Gastroesophageal sphincter (tissue), 4 donors: ENCODE results near the gene DNAJC24. TPM values are rescaled to one million over a fixed set of nuclear protein-coding genes. Genes with fewer than 3 reads are reported as not detected.

Source experiments
- ATAC-seq: fragments of 150-250 bp; one replicate; pipeline ENCODE4 v1.9.1; 2016; ENCODE audit warnings: mild to moderate bottlenecking, moderate library complexity
- H3K27ac ChIP-seq, 4 donors: fragments of 200-600 bp; sonication (generic) in 3 of 4; 1 replicate in 3 of 4; 2 replicates in 1 of 4; pipeline ENCODE4 v1.5.1; 2016 to 2019
- H3K27me3 ChIP-seq: fragments of 200-600 bp; sonication (generic); one replicate; pipeline ENCODE4 v1.5.1; 2019
- H3K36me3 ChIP-seq, 2 donors: fragments of 200-600 bp; sonication (generic); one replicate each; pipeline ENCODE4 v1.5.1; 2019; ENCODE audit warnings: control low read depth in 1 of 2
- H3K4me1 ChIP-seq, 3 donors: fragments of 200-600 bp; sonication (generic); 1 replicate in 2 of 3; 2 replicates in 1 of 3; pipeline ENCODE4 v1.5.1; 2016 to 2019; ENCODE audit warnings: control low read depth in 2 of 3
- H3K4me3 ChIP-seq, 2 donors: fragments of 200-600 bp; sonication (generic); one replicate each; pipeline ENCODE4 v1.5.1; 2019; ENCODE audit warnings: mild to moderate bottlenecking in 1 of 2, moderate library complexity in 1 of 2
- H3K9me3 ChIP-seq, 3 donors: fragments of 200-600 bp; sonication (generic); one replicate each; pipeline ENCODE4 v1.5.1; 2017 to 2019; ENCODE audit warnings: control low read depth in 2 of 3
- EP300 ChIP-seq: sonication (generic); formaldehyde crosslinking; IDR thresholded peaks from one replicate; pipeline ENCODE4 v1.6.1; 2017; ENCODE audit warnings: antibody characterized with exemption, mild to moderate bottlenecking
- POLR2A ChIP-seq, 2 donors: fragments of 450-650 bp; IDR thresholded peaks; one replicate each; pipeline ENCODE4 v1.6.1; 2017; ENCODE audit warnings: antibody characterized with exemption in 2 of 2, mild to moderate bottlenecking in 2 of 2, moderate library complexity in 1 of 2
- POLR2AphosphoS5 ChIP-seq: sonication (generic); formaldehyde crosslinking; IDR thresholded peaks from one replicate; pipeline ENCODE4 v1.6.1; 2017; ENCODE audit warnings: antibody characterized with exemption
- WGBS, 2 donors: methylation state at CpG; one replicate each; pipeline ENCODE4 v1.1.5; 2018; ENCODE audit warnings: low coverage in 1 of 2; 5-methylcytosine and 5-hydroxymethylcytosine counted together
- total RNA-seq, 4 donors: library from RNA; depleted of rRNA; stranded (reverse); fragments of >200 nt; gene quantifications; one replicate each; pipeline ENCODE4 v1.1.0, GENCODE V29; 2016
- TF ChIP-seq, protein P1 (sequence below), 4 experiments: fragments of 200-600 bp in 2 of 4; fragments of 450-650 bp in 2 of 4; sonication (generic) in 1 of 4; IDR thresholded peaks; one replicate each; pipeline ENCODE4 v1.5.1; 2017 to 2019; ENCODE audit warnings: antibody characterized with exemption in 4 of 4, mild to moderate bottlenecking in 2 of 4, moderate library complexity in 2 of 4

The DNAJC24 gene
- total RNA-seq, 4 donors from 2014 or later, result 17.1 to 25.2 (median 18.6) TPM

- no peak overlapping the region for H3K27ac ChIP-seq
- H3K4me1 ChIP-seq, result peaks cover 0 to 8% (median 0%) of the 10 kb centered on the region in 3 donors
- TF ChIP-seq POLR2AphosphoS5, result no peak
- TF ChIP-seq, protein P1, sequence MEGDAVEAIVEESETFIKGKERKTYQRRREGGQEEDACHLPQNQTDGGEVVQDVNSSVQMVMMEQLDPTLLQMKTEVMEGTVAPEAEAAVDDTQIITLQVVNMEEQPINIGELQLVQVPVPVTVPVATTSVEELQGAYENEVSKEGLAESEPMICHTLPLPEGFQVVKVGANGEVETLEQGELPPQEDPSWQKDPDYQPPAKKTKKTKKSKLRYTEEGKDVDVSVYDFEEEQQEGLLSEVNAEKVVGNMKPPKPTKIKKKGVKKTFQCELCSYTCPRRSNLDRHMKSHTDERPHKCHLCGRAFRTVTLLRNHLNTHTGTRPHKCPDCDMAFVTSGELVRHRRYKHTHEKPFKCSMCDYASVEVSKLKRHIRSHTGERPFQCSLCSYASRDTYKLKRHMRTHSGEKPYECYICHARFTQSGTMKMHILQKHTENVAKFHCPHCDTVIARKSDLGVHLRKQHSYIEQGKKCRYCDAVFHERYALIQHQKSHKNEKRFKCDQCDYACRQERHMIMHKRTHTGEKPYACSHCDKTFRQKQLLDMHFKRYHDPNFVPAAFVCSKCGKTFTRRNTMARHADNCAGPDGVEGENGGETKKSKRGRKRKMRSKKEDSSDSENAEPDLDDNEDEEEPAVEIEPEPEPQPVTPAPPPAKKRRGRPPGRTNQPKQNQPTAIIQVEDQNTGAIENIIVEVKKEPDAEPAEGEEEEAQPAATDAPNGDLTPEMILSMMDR (IDR thresholded peaks at IDR 0.05), result no peak
- no peak for TF ChIP-seq EP300
- no peak for TF ChIP-seq POLR2A (IDR thresholded peaks at IDR 0.05)
- H3K4me3 ChIP-seq, result no peak overlapping the region
- 65 to 85% methylated on average over 3 to 4 of the region's 4 CpGs for WGBS, 2 donors
- H3K9me3 ChIP-seq, result peaks cover 0 to 4% (median 0%) of the 10 kb centered on the region in 3 donors
- ATAC-seq, result no peak
- no peaks in the 10 kb centered on the region for H3K36me3 ChIP-seq
- no peaks in the 10 kb centered on the region for H3K27me3 ChIP-seq
Observed at GRCh38 chr11:31415435-31415834, 45.8 kb downstream of the DNAJC24 start.

DNA sequence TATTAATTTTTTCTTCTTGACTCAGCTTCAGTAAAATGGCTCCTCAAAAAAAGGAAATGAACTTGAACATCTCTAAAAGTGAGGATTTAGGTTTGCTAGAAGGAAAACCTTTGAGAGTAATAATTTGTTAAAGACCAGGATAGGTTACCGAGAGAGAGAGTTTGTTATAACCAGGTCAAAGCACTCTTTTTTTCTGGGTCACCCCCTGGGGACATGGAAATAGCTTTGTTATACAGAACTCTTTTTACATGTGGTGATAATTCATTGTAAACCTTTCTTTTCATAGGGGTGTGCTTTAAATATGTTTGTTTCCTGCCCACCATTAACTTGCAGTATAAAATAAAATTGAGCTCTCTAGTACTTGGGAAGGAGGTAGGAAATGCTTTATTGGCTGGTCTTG lies 47.7 kb downstream of the DNAJC24 start:
- TF ChIP-seq, protein P1 (IDR thresholded peaks at IDR 0.05), result no peak
- Histone ChIP-seq H3K4me3 (no peak overlapping the region), H3K27ac (no peak overlapping the region), H3K4me1 (peaks cover 0 to 8% (median 0%) of the 10 kb centered on the region in 3 donors), H3K9me3 (no peaks in the 10 kb centered on the region), H3K27me3 (no peaks in the 10 kb centered on the region), H3K36me3 (no peaks in the 10 kb centered on the region)
- WGBS, 2 donors, result 78 to 100% methylated on average over 1 of the region's 1 CpG
- ATAC-seq, result no peak

DNA sequence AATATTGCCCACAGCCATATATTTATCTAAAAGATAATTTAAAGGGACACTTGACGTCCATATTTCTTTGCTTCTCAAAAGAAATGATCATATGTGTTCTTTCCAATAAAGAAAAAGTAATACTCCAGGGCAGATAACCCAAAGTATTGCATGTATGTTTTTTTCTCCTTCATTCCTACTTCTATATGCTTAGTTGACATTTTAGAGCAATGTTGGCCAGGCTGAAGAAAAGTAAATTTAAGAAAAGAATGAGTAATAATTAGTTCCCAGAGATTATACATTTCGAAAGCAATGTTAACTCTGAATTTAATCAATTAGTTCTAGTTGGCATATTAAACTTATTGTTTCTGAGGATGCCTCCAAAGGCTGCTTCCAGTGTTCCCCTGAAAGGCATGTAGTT lies 48.2 kb downstream of the DNAJC24 start:
- H3K27ac ChIP-seq, result no peak overlapping the region
- H3K36me3 ChIP-seq, result no peaks in the 10 kb centered on the region
- 92 to 94% methylated on average over 2 of the region's 2 CpGs for WGBS, 2 donors
- no peaks in the 10 kb centered on the region for H3K27me3 ChIP-seq
- H3K9me3 ChIP-seq, result no peaks in the 10 kb centered on the region
- TF ChIP-seq, protein P1 (IDR thresholded peaks at IDR 0.05), result no peak
- TF ChIP-seq POLR2AphosphoS5 (no peak), POLR2A (IDR thresholded peaks at IDR 0.05) (no peak), EP300 (no peak)
- peaks cover 0 to 8% (median 0%) of the 10 kb centered on the region in 3 donors for H3K4me1 ChIP-seq
- no peak overlapping the region for H3K4me3 ChIP-seq
- no peak for ATAC-seq

GRCh38 chr11:31419138-31419537 lies 49.5 kb downstream of the DNAJC24 start:
- WGBS, 2 donors, result 81 to 90% methylated on average over 3 of the region's 3 CpGs
- TF ChIP-seq POLR2AphosphoS5, result no peak
- TF ChIP-seq EP300, result no peak
- no peak for TF ChIP-seq POLR2A (IDR thresholded peaks at IDR 0.05)
- TF ChIP-seq, protein P1 (IDR thresholded peaks at IDR 0.05), result no peak
- Histone ChIP-seq H3K27ac (no peak overlapping the region), H3K4me1 (peaks cover 0 to 8% (median 0%) of the 10 kb centered on the region in 3 donors), H3K9me3 (no peaks in the 10 kb centered on the region), H3K36me3 (no peaks in the 10 kb centered on the region), H3K27me3 (no peaks in the 10 kb centered on the region), H3K4me3 (no peak overlapping the region)
- no peak for ATAC-seq

- Histone ChIP-seq H3K4me3 (no peak overlapping the region), H3K9me3 (no peaks in the 10 kb centered on the region), H3K4me1 (peaks cover 0 to 8% (median 0%) of the 10 kb centered on the region in 3 donors), H3K36me3 (no peaks in the 10 kb centered on the region), H3K27me3 (no peaks in the 10 kb centered on the region), H3K27ac (no peak overlapping the region)
- WGBS, 2 donors, result 64 to 67% methylated on average over 1 of the region's 1 CpG
- no peak for TF ChIP-seq POLR2AphosphoS5
- TF ChIP-seq POLR2A (IDR thresholded peaks at IDR 0.05), result no peak
- TF ChIP-seq, protein P1 (IDR thresholded peaks at IDR 0.05), result no peak
- TF ChIP-seq EP300, result no peak
- no peak for ATAC-seq
Observed at GRCh38 chr11:31419669-31420068, 50.0 kb downstream of the DNAJC24 start.
